ENCODE measurements around the gene GUCA2B.

The GUCA2B gene

GRCh38 chr1:42154685-42155084 is 1.5 kb downstream of the GUCA2B start:
- Histone ChIP-seq H3K9me3 (ENCODE audit: control insufficient read depth, low read length) (no peaks in the 10 kb centered on the region), H3K36me3 (ENCODE audit: control insufficient read depth, insufficient read depth, low read length) (no peaks in the 10 kb centered on the region), H3K27ac (ENCODE audit: low read depth, low read length, severe bottlenecking) (no peak overlapping the region), H3K4me3 (ENCODE audit: extremely low read depth, insufficient read depth, low read length, poor library complexity, severe bottlenecking) (no peak overlapping the region), H3K4me1 (ENCODE audit: control insufficient read depth, insufficient read depth, low read length, poor library complexity, severe bottlenecking) (no peaks in the 10 kb centered on the region)
- 90 to 93% methylated on average over 13 of the region's 13 CpGs for WGBS, 2 experiments (ENCODE audit: insufficient coverage in 2 of 2)

- Histone ChIP-seq H3K27ac (ENCODE audit: low read depth, low read length, severe bottlenecking) (no peak overlapping the region), H3K9me3 (ENCODE audit: control insufficient read depth, low read length) (no peaks in the 10 kb centered on the region), H3K4me3 (ENCODE audit: extremely low read depth, insufficient read depth, low read length, poor library complexity, severe bottlenecking) (no peak overlapping the region), H3K4me1 (ENCODE audit: control insufficient read depth, insufficient read depth, low read length, poor library complexity, severe bottlenecking) (no peaks in the 10 kb centered on the region), H3K36me3 (ENCODE audit: control insufficient read depth, insufficient read depth, low read length) (no peaks in the 10 kb centered on the region)
- 85 to 97% methylated on average over 11 to 12 of the region's 12 CpGs for WGBS, 2 experiments (ENCODE audit: insufficient coverage in 2 of 2)
Measured at GRCh38 chr1:42155362-42155761, 2.2 kb downstream of the GUCA2B start.

GRCh38 chr1:42157667-42158066 is 4.5 kb downstream of the GUCA2B start:
- Histone ChIP-seq H3K36me3 (ENCODE audit: control insufficient read depth, insufficient read depth, low read length) (no peaks in the 10 kb centered on the region), H3K27ac (ENCODE audit: low read depth, low read length, severe bottlenecking) (no peak overlapping the region), H3K4me1 (ENCODE audit: control insufficient read depth, insufficient read depth, low read length, poor library complexity, severe bottlenecking) (no peaks in the 10 kb centered on the region), H3K4me3 (ENCODE audit: extremely low read depth, insufficient read depth, low read length, poor library complexity, severe bottlenecking) (no peak overlapping the region), H3K9me3 (ENCODE audit: control insufficient read depth, low read length) (no peaks in the 10 kb centered on the region)
- WGBS, 2 experiments (ENCODE audit: insufficient coverage in 2 of 2) = 72 to 81% methylated on average over 6 to 7 of the region's 7 CpGs

- Histone ChIP-seq H3K9me3 (ENCODE audit: control insufficient read depth, low read length) (no peaks in the 10 kb centered on the region), H3K4me3 (ENCODE audit: extremely low read depth, insufficient read depth, low read length, poor library complexity, severe bottlenecking) (no peak overlapping the region), H3K36me3 (ENCODE audit: control insufficient read depth, insufficient read depth, low read length) (no peaks in the 10 kb centered on the region), H3K4me1 (ENCODE audit: control insufficient read depth, insufficient read depth, low read length, poor library complexity, severe bottlenecking) (no peaks in the 10 kb centered on the region), H3K27ac (ENCODE audit: low read depth, low read length, severe bottlenecking) (no peak overlapping the region)
- 100% methylated on average over 1 of the region's 2 CpGs; no CpG with 5 or more reads in 1 of the 2 experiments for whole genome bisulfite sequencing, 2 experiments (ENCODE audit: insufficient coverage in 2 of 2)
Measured at GRCh38 chr1:42158189-42158588, 5.0 kb downstream of the GUCA2B start.

GRCh38 chr1:42162181-42162580 is 9.0 kb downstream of the GUCA2B start:
- WGBS, 2 experiments (ENCODE audit: insufficient coverage in 2 of 2) = 90 to 97% methylated on average over 3 of the region's 5 CpGs
- no peaks in the 10 kb centered on the region for H3K9me3 ChIP-seq (ENCODE audit: control insufficient read depth, low read length)
- no peaks in the 10 kb centered on the region for H3K36me3 ChIP-seq (ENCODE audit: control insufficient read depth, insufficient read depth, low read length)
- peaks cover 12% of the 10 kb centered on the region for H3K4me1 ChIP-seq (ENCODE audit: control insufficient read depth, insufficient read depth, low read length, poor library complexity, severe bottlenecking)
- no peak overlapping the region for H3K27ac ChIP-seq (ENCODE audit: low read depth, low read length, severe bottlenecking)
- no peak overlapping the region for H3K4me3 ChIP-seq (ENCODE audit: extremely low read depth, insufficient read depth, low read length, poor library complexity, severe bottlenecking)

- 88 to 92% methylated on average over 2 of the region's 2 CpGs for WGBS, 2 experiments (ENCODE audit: insufficient coverage in 2 of 2)
- Histone ChIP-seq H3K9me3 (ENCODE audit: control insufficient read depth, low read length) (no peaks in the 10 kb centered on the region), H3K36me3 (ENCODE audit: control insufficient read depth, insufficient read depth, low read length) (no peaks in the 10 kb centered on the region), H3K4me1 (ENCODE audit: control insufficient read depth, insufficient read depth, low read length, poor library complexity, severe bottlenecking) (peaks cover 12% of the 10 kb centered on the region), H3K4me3 (ENCODE audit: extremely low read depth, insufficient read depth, low read length, poor library complexity, severe bottlenecking) (no peak overlapping the region), H3K27ac (ENCODE audit: low read depth, low read length, severe bottlenecking) (no peak overlapping the region)
Measured at GRCh38 chr1:42163114-42163513, 9.9 kb downstream of the GUCA2B start.

GRCh38 chr1:42163536-42164503 is 10.6 kb downstream of the GUCA2B start:
- Histone ChIP-seq H3K4me3 (ENCODE audit: extremely low read depth, insufficient read depth, low read length, poor library complexity, severe bottlenecking) (no peak overlapping the region), H3K36me3 (ENCODE audit: control insufficient read depth, insufficient read depth, low read length) (no peaks in the 10 kb centered on the region)

GRCh38 chr1:42164551-42165420 is 11.6 kb downstream of the GUCA2B start, which contains the start of gene GUCA2A:
TSS of gene GUCA2A (minus strand) at chr1:42164745. CDS start at chr1:42164712, 33 bp downstream.
- Histone ChIP-seq H3K4me1 (ENCODE audit: control insufficient read depth, insufficient read depth, low read length, poor library complexity, severe bottlenecking) (peaks cover 12% of the 10 kb centered on the region), H3K4me3 (ENCODE audit: extremely low read depth, insufficient read depth, low read length, poor library complexity, severe bottlenecking) (no peak within 1 kb of the TSS), H3K9me3 (ENCODE audit: control insufficient read depth, low read length) (no peaks in the 10 kb centered on the region), H3K27ac (ENCODE audit: low read depth, low read length, severe bottlenecking) (no peak within 1 kb of the TSS), H3K36me3 (ENCODE audit: control insufficient read depth, insufficient read depth, low read length) (no peaks in the 10 kb centered on the region)
- WGBS, 2 experiments (ENCODE audit: insufficient coverage in 2 of 2) = 80 to 84% methylated on average over 19 to 23 of the region's 24 CpGs

More at GRCh38 chr1:42163536-42164503, 10.6 kb downstream of the GUCA2B start:
- WGBS, 2 experiments (ENCODE audit: insufficient coverage in 2 of 2) = 92 to 93% methylated on average over 14 of the region's 16 CpGs
- peaks cover 12% of the 10 kb centered on the region for H3K4me1 ChIP-seq (ENCODE audit: control insufficient read depth, insufficient read depth, low read length, poor library complexity, severe bottlenecking)
- H3K9me3 ChIP-seq (ENCODE audit: control insufficient read depth, low read length) = no peaks in the 10 kb centered on the region
- no peak overlapping the region for H3K27ac ChIP-seq (ENCODE audit: low read depth, low read length, severe bottlenecking)

GRCh38 chr1:42165511-42166210 is 12.5 kb downstream of the GUCA2B start:
- Histone ChIP-seq H3K36me3 (ENCODE audit: control insufficient read depth, insufficient read depth, low read length) (no peaks in the 10 kb centered on the region), H3K4me1 (ENCODE audit: control insufficient read depth, insufficient read depth, low read length, poor library complexity, severe bottlenecking) (peaks cover 15% of the 10 kb centered on the region), H3K4me3 (ENCODE audit: extremely low read depth, insufficient read depth, low read length, poor library complexity, severe bottlenecking) (no peak overlapping the region), H3K27ac (ENCODE audit: low read depth, low read length, severe bottlenecking) (no peak overlapping the region), H3K9me3 (ENCODE audit: control insufficient read depth, low read length) (no peaks in the 10 kb centered on the region)
- WGBS, 2 experiments (ENCODE audit: insufficient coverage in 2 of 2) = 57 to 70% methylated on average over 3 to 7 of the region's 12 CpGs
